NCI-H345 (cell line): ENCODE measurements around the gene GFOD1.
"Not testable (repeated sequence)": the region's sequence is repeated elsewhere in the genome, so short reads cannot be mapped to it uniquely, and the experiment has no call there.

ENCODE experiments used
- DNase-seq: peaks from one replicate; lab custom pipeline; 2025; lab: John Stamatoyannopoulos, UW

GFOD1 gene

DNA sequence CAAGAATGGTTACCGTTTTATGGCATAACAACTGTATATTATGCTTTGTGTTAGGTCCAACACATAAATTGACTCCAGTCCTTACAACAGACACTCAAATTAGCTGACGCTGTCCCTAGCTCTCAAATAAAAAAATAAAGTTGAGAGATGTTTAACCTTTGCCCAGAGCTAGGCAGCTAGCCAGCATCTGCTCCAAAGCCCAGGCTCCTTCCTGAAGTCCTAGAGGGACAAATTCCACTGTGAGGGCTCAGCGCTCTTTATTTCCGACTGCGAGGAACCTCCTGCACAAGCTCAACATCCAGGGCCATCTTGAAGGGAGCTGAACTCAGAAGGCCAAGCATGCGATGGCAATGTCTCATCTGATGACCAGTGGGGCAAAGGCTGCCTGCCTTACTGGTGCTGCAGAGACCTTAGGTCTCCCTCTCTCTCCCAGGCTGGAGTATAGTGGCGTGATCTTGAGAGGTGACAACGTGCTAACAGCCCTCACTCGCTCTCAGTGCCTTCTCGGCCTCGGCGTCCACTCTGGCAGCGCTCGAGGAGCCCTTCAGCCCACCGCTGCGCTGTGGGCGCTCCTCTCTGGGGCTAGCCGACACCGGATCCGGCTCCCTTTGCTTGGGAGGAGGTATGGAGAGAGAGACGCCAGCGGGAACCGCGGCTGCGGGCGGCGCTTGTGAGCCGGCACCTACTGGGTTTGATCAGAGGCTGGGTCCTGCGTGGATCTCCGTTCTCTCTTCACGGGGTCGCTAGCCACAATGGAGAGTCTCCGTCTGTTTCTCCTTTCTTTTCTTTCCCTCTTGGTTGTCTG lies 24.7 kb upstream of the GFOD1 start:
- DNase-seq: no peak

DNA sequence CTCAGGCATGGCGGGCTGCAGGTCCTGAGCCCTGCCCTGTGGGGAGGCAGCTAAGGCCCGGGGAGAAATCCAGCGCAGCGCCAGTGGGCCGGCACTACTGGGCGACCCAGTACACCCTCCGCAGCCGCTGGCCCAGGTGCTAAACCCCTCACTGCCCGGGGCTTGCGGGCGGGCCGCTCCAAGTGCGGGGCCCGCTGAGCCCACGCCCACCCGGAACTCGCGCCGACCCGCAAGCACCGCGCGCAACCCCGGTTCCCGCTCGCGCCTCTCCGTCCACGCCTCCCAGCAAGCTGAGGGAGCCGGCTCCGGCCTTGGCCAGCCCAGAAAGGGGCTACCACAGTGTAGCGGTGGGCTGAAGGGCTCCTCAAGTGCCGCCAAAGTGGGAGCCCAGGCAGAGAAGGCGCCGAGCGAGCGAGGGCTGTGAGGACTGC lies 23.8 kb upstream of the GFOD1 start:
- not testable (repeated sequence) for DNase-seq

DNA sequence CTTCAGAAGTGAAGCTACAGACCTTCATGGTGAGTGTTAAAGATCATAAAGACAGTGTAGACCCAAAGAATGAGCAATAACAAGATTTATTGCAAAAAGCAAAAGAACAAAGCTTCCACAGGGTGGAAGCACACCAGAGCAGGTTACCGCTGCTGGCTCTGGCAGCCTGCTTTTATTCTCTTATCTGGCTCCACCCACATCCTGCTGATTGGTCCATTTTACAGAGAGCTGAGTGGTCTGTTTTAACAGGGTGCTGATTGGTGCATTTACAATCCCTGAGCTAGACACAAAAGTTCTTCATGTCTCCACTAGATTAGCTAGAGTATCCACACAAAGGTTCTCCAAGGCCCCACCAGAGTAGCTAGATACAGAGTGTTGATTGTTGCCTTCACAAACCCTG lies 23.0 kb upstream of the GFOD1 start:
- DNase-seq: not testable (repeated sequence)

DNA sequence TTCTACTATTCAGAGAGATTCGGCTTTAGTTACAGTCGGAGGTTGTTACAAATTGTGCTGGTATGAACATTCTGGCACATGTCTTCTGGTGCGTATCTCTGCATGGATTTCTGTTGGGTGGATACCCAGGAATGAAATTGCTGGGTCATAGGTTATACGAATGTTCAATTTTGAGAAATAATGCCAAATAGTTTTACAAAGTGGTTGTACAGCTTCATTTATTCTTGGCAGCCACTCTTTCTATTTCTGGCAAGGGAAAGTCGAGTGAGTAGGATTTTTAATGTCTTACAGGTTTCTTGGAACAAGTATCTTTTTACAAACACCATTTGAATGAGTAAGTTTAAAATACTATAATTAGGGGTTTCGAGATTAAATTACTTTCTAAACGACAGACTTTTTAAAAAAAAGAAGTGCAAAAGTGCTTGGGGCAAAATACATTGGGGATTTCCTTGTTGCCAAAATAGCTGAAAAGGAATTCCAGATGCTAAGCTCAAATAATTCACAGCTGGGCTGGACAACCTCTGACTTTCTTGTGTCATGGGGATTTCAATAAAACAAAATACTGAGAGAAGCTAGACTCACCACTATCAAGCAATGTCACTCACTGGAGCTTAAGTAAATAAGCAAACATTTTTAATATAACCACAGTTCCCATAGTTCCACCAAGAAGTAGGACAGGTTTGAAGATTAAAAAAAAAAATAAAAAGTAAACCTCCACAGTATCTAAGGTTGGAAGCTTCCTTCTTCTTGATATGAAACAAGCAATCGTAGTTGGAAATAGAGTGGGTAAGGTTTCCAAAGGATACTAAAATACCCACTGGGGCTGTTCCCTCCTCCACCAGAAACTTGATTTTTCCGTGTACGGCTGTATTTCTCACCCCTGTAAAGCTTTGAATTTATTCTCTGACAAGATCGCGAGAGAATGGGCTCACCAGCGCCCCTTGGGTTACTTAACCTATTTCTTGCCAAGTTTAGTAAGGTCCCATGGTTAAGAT lies 21.6 kb upstream of the GFOD1 start:
- DNase-seq: no peak

DNA sequence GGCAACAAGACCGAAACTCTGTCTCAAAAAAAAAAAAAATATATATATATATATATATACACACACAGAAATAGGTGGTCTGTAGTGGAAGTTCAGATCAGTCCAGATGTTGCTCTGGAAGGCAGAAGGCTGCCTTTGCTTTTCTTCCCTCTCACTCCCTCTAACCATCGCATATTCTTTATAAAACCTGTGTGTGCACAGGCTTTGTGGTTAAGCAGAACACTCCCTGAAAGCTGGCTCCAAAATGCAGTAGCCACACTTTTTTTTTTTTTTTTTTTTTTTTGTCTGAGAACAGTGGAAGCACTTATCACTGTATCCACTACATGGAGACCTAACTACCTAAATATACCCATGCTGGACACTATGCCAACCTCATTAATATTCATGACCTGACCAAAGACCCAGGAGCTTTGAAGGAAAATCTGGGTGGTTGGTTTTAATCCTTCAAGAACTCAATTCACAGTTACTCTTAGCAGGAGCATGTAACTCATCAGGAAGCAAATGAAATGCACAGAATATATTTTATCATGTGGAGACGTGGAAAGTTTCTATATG lies 20.0 kb upstream of the GFOD1 start:
- DNase-seq: no peak

DNA sequence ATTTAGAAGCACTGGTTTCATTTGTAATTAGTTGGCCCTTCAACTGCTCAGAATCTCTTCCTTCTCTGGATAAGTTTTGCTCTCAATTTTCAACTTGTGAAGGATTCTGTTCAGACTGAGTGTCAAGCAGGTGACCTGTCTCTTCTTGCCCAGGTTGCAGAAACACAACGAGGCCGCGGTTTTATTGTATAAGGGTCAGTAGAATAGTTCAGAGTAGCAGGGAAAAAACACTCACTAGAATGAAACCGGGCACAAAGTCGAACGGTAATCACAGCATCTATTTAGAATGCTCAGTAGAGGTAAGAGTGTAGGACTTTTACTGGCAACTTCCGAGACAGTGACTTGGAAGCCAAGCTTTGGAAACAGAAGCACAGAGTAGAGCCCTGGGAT lies 17.9 kb upstream of the GFOD1 start:
- DNase-seq: no peak

DNA sequence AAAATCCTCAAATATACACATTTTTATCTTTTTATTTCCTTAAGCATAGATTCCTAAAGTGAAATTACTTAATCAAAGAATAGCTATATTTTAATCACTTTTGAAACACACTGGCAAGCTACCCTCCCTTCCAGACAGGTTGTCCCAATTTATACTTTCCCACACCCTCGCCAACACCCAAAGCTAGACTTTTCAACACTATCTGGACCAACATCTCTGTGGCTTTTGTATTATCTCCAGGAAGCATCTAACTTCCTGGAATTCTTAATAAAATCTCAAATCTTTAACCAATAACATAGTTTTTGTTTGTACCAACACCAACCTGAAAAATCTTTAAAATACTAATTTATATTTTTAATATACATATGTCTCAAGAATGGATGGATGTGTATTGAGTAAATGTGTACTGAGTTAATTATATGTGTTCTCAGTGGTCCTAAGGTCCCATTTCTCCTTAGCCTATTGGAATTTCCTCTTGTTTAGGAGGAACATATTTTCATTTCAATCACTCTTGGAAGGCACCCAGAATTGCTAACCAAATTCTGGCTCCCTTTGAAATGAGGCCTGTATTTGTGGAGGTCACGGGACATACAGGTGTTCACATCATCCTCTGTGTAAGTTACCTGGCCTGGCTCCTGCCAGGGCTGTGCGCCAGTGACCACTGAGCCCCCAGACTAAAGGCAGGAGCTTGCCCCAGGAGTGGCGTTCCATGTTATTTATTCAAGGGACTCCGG lies 17.4 kb upstream of the GFOD1 start:
- DNase-seq: no peak

DNA sequence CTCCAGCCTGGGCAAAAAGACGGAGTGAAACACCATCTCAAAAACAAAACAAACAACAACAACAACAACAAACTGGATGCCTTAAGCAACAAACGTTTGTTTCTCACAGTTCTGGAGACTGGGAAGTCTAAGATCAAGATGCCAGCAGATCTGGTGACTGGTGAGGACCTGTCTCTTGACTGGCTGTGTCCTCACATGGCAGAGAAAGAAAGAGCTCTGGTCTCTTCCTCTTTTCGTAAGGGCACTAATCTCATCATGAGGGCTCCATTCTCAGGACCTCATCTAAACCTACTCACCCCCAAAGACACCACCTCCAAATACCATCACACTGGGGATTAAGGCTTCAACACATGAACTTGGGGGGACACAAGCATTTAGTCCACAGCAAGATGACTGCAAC lies 13.5 kb upstream of the GFOD1 start:
- DNase-seq: no peak

DNA sequence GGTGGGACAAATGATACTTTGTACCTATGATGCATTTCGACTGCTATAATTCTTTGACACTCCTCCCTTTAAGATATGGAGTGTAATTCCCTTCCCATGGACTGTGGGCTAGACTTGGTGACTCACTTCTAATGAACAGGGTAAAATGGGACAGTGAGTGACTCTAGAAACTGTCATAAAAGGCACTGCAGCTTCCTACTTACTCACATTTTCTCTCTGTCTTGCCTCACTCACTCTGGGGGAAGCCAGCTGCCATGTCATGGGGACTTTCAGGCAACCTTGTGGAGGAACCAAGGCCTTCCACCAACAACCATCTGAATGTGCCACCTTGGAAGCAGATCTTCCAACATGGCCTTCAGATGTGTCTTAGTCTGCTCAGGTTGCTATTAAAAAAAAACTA lies 12.9 kb upstream of the GFOD1 start:
- no peak for DNase-seq

DNA sequence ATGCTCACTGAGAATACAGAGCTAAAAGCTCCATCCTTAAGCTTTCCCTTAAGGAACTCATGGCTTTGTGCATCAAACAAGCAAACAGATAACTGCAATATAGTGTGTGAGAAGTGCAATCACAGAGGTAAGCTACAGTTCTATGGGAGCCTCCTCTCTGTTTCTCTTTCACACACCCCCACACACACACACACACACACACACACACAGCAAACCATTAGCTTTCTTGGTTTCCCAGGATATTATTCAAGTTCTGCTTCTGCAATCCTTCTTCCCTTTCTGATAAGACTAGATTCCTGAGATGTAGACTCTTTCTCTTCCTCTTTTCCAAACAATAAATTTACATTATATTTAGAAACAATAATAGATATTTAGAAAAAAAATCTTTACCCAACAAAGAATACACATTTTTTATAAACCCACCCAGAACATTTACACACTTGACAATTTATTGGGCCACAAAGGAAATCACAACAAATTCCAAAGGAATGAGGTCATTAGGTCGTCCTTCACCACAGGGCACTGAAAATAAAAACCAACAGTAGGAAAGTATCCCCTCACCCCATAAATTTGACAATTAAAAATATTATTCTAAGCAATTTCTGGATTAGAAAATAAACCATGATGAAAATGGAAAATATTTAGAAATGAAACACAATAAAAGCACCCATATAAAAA lies 9.3 kb upstream of the GFOD1 start:
- DNase-seq: no peak

DNA sequence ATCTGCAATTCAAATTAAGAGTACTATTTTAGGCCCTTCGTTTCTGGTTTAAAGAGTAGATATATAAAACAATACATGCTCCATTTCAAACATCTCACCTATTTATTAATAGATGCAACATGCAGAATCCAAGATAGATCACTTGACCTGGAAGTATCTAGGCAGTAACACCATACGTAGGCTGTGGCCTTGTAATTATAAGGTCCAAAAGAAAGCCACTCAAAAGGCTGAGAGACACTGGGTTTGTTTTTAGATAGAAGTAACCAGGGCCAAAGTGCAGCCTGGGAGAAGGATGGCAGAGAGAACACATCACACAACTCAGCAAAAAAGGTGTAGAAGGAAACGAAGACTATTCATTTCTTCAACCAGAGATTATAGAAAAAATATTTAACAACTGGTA lies 8.4 kb upstream of the GFOD1 start:
- DNase-seq: no peak

DNA sequence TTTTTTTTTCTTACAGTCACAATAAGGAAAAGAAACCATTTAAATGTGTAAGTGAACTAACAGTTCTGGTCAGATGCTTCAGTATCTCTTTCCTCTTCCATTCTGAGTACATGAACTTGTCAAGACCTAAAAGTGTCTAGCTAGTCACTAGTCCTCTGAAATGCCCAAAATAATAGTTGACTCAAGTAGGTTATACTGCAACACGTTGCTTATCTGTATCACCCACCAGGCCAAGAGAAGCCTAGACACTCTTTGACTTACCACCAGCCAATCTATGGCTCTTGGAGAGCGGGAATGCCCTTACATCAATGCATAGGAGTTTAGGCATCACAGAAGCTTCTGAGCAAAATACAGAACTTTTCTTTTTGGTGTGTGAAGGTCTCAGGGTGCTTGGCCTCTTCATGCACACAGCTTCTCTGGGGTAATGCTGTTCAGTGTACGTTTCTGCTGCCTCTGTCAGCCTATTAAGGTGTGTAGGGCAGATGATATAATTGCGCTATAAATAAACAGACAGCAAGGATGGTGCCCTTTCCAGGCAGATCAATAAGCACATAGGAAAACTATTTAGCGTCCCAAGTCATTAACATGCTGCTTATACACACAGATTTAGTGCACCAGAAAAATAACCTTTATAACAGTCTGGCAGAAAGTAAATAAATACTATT lies 7.8 kb upstream of the GFOD1 start:
- DNase-seq: no peak

DNA sequence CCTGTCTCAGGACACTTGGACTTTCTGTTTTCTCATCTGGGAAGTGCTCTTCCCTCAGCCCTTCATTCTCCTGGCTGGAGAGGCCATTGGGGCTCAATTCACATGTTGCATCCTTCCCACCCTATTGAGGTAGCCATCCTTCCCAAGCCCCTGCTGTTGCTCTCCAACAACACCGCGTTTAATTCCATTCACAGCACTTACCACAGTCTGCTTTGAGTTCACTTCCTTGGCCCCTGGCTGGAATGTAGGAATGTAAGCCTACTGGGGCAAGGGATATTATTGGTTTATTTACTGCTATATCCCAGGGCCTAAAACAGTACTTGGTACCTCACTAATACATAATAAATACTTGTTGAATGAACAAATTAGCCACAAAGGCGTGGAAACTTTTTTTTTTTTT lies 6.7 kb upstream of the GFOD1 start:
- DNase-seq: no peak

DNA sequence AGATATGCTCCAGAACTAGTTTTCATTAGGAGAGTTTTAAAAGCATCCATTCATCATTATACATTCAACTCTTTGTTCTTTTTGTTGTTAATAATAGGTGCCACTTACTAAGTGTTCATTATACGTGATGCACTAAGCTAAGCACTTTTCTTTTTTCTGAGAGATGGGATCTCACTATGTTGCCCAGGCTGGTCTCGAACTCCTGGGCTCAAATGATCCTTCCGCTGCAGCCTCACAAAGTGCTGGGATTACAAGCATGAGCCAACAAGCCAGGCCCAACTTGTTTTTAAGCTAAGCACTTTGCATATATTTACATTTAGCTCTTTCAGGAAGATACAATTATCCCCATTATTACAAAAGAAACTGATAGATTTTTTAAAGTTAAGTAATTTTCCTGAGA lies 5.7 kb upstream of the GFOD1 start:
- no peak for DNase-seq

DNA sequence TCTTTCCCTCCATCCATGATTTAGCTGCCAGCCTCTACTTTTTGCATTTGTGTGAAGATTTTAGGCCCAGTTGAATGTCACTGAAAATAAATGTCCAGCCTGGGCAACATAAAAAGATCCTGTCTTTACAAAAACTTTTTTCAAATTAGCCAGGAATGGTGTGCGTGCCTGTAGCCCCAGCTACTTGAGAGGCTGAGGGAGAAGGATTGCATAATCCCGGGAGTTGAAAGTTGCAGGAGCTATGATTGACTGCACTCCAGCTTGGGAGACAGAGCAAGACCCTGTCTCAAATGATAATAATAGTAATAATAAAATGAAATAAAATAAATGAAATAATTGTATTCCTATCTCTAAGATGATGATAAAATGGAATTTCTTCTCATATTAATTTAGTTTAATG lies 5.0 kb upstream of the GFOD1 start:
- DNase-seq: no peak

DNA sequence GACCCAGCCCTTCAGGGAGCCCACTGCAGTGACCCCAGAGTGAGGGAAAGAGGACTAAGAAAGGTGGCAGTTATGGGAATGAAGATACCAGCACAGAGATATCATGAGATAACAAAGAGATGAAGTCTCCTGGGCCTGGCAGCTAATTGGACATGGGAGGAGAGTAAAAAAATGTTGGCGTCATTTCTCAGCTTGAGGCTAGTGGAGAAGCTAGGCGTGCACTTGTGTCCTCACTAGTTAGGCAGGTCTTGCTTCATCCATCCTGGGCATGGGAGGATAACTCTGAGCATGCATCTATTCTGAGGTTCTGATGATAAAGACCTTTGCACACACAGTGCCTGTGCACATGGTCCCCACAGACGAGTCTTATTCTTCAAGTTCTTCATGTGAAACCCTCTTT lies 4.1 kb upstream of the GFOD1 start:
- DNase-seq: no peak

DNA sequence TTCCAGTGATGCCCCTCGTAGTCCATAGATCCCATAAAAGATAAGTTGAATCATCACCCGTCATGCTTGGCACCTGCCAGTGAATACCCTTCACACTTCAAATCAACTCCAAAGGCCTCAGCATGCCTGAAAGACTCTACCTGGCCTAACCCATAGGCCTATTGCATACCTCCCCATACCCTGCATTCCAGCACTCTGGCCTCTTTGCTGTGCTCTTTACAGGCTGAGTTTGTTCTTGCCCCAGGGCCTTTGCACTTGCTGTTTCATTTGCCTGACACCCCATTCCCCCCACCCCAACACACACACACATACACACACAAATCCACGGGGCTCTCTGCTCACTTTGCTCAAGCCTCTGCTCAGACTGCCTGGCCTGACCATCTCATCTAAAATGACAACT lies 3.0 kb upstream of the GFOD1 start:
- no peak for DNase-seq

DNA sequence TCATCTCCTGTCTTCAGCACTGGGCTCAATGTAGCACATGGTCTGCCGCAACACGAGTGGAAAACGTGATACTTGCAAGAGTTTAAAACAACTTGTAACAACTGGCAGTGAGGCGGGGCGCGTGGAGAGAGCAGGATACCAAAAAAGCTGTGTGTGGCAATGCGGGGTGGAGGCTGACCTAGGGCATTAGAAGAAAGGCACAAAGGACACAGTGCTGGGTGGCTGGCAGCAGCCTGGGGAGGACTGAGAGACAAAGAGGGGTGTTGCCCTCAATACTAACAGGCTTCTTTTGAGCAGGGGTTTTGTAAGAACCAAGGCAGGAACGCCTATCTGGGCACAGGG lies 1.5 kb upstream of the GFOD1 start:
- no peak for DNase-seq

DNA sequence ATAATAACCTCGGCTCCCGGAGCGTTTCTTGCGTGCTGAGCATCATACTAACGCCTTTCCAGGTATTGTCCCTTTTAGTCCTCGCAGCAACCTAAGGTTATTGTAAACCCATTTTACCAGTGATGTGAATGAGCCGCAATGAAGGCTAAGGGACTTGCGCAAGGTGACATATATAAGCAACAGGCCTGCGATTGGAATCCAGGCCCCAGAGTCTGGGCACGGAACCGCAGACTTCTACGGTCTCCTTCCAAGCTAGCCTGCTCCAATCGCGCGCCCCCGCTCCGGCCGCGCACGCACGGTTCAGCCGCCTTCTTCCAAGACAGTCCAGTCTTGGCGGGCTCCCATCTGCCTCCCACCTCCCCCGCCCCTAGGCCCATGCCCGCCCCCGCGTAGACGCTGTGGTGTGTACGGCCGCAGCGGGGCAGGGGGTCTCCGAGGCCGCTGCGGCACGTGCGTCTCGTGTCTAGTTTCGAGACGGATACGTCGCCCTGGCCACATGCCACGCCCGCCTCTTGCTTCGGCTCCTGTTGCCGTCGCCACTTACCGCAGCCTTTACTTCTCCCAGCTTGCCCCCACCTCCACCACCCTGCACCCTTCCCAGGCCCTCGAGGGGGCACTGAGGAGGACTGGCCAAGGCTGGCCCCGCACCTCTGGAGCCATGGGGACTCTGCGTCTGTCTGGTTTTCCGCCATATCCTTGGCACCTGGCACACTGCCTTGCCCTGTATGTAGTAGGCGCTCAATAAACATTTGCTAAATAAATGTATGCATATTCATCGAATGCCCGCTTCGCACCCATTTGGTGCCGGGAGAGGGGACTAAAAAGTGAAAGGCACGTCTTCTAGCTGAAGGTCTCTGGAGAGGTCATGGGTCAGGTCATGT lies 855 bp upstream of the GFOD1 start:
- DNase-seq: no peak

DNA sequence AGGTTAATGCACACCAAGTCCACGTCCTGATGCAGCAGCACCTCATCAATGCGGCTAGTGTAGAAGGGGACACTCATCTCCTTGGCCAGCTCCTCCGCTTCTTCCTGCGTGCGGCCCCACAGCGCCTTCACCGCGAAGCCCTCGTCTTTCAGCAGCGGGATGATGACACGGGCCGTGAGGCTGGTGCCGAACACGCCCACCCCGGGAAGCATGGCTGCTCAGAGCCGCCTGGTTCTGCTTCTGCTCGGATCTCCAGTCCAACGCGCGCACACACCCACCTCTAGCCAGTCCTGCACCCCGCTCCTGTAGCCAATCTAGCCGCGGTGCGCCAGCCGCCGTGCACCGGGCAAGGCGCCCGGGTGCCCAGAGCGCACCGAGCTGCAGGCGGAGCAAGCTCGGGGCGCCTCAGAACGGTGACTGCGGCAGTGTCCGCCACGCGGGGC lies 700 bp downstream of the GFOD1 start:
- DNase-seq: no peak
